ENCODE data around the gene TBC1D22A.

The TBC1D22A gene

DNA sequence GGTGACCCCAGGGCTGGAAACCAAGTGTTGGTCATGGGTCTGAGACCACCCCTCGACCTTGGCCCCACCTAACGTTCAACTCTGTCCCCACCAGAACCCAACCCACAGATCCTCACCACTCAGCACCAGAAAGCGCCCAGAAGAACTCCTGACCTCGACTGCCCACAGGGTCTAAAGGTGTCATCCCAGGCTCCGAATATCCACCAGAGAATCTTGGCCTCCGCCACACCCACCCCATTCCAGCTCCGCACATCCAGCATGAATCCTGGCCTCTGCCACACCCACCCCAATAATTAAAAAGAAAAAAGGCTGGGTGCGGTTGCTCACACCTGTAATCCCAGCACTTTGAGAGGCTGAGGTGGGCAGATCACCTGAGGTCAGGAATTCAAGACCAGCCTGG is 25.7 kb upstream of the TBC1D22A start:
- DNase-seq (ENCODE audit: extremely low spot score, insufficient read length, low read depth), result no peak
- FAIRE-seq, result no peak

DNA sequence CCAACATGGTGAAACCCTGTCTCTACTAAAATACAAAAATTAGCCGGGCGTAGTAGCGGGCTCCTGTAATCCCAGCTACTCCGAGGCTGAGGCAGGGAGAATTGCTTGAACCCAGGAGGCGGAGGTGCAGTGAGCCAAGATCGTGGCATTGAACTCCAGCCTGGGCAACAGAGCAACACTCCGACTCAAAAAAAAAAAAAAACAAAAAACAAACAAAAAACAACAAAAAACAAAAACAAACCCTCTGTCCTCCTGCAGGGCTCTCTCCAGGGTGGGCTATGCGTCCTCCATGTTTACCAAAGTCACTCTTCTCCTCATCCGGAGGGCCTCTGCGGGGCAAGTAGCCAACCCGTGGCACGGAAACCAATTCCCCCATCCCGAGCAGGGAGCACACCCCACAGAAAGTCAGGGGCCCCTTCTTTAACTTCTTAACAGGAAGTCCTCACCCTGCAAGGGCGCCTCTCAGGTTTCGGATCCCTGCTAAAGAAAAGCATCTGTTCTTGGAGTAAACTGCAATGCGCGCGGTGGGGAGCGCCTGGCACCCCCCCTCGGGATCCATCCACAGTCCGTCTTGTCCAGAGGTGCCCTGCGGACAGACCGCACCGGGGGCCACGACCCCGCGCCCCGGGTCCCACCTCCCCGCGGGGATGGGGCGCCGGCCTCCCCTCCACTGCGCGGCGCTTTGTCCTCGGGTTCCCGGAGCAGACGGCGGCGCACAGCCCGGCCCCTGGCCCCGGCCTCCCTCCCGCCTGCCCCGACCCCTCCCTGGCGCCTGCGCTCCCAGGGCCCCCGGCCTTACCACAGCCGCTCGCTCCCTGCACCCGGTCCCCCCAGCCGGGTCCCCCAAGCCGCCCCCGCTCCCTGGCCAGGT is 25.1 kb upstream of the TBC1D22A start:
- FAIRE-seq (peak; percentile 81), DNase-seq (ENCODE audit: extremely low spot score, insufficient read length, low read depth) (no peak)

DNA sequence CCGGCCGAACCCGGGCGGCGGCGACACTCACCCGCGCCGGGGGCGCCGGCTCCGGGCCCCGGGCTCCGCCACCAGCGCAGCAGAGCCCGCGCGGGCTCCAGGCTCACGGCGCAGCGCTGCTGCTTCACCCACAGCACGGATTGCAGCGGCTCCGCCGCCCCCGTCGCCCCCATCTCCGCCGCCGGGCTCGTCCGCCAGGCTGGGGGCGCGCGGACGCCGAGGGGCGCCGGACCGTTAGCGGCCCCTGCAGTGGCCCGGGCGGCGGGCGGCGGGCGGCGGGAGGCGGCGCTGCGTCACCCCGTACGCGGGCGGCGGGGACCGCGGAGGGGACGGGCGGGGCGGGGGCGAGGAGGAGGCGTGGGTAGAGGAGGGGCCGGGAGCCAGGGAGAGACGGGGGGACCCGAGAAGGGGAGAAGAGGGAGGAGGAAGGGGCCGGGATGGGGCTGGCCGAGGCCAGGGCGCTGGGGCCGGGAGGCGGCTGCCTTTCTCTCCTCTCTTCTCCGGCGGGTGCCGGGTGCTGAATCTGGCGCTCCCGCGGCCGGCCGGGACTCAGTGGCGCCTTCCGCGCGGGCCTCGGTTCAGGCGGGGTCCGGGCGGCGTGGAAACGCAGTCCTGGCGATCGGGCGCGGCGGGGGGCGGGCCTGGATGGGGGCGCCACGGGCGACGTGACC is 24.3 kb upstream of the TBC1D22A start, which contains the start of gene CERK:
Gene CERK, minus strand, starts transcription at position 277 of the 671 bp plus-strand sequence. Its CDS starts 104 bp downstream, at position 173.
- DNase-seq (ENCODE audit: extremely low spot score, insufficient read length, low read depth), result peak; percentile 54
- FAIRE-seq, result no peak

DNA sequence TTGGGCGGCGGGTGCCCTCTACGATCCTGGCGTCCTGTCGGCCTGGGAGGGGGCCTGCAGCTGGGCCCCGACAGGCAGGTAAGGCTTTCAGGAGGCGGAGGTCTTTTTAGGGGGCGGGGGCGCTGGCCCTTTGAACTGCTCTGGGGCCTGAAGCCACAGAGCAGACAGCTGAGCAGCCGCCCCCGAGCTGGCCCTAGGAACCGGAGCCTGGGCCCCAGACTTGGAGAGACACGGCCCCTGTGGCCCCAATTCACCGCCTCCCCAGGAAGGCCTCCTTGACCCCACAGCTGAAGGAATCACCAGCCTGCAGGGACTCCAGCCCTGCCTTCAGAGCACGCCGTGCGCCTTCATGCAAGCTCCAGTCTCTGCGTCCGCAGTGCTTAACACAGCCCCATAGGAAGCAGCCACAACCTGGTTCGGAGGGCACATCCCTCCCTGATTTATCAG is 23.8 kb upstream of the TBC1D22A start:
- no peak for FAIRE-seq
- DNase-seq (ENCODE audit: extremely low spot score, insufficient read length, low read depth), result no peak

DNA sequence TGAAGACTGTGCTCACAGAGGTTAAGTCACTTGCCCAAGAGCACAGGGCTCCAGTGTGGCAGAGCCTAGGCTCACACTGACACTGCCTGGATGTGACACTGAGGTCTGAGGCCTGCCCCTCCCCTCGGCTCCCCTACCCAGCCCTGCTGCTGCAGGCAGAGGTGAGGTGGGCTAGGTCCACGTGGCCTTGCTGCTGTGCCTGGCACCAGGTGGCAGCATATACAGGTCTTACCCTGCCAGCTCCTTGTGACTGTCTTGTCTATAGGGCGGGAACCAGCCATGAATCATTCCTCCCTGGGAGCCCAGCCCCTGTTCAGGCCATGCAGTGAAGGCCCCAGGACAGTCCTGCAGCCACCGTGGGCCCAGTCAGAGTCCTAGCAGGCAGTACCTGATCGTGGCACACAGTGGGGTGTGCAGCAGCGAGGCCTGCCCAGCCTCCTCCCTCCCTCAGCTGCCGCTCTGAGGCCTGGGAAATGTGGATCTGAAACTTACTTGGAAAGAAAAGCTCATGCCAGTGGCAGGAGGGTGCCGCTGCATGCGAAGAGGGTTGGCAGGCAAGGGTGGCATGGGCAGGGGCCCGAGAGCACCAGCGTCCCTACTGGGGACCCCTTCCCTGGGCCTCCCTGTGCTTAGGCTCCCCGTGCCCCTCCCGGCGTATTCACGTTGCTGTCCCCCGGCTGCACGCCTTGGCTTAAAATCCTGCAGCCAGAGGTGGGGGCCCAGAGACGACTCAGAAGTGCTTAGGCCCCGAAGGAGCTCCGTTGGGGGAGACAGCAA is 23.2 kb upstream of the TBC1D22A start:
- FAIRE-seq, result peak; percentile 71
- DNase-seq (ENCODE audit: extremely low spot score, insufficient read length, low read depth), result no peak

DNA sequence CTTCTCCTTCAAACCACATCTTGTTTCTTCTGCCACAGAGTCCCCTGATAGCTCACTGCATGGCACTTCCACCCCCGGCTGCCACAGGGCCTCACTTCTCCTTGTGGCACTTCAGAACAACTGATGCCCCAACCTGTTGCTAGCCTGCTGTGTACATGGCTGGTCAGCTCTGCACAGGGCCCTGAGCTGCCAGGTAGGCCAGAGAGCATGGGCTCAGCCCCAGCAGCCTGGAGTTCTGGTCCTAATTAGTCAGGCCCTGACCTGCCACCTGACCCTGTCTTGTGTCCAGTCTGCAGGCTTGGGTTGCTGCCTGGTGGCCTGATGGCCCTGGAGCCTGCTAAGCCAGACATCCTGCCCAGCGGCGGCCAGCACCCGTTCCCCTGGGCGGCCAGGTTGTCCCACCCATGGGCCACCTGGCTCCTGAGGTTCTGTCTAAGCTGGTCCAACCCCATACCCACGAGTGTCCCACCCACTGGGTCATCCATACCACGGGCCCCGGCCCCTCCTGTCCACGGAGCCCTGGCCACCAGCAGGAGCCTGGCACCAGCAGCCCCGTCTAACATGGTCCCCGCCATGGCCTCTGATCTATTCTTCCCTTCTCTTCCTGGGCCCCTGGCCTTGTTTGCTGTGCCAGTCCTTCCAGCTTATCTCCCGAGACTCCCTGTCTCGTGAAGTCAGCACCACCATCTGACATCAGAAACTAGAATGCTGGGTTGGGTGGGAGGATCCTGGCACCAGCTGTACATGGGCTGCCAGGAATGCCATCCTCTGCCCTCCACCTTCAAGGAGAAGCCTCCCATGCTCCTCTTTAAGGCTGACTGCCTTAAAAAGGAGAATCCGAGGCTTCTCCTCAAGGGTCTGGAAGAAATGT is 21.3 kb upstream of the TBC1D22A start:
- no peak for FAIRE-seq
- no peak for DNase-seq (ENCODE audit: extremely low spot score, insufficient read length, low read depth)

DNA sequence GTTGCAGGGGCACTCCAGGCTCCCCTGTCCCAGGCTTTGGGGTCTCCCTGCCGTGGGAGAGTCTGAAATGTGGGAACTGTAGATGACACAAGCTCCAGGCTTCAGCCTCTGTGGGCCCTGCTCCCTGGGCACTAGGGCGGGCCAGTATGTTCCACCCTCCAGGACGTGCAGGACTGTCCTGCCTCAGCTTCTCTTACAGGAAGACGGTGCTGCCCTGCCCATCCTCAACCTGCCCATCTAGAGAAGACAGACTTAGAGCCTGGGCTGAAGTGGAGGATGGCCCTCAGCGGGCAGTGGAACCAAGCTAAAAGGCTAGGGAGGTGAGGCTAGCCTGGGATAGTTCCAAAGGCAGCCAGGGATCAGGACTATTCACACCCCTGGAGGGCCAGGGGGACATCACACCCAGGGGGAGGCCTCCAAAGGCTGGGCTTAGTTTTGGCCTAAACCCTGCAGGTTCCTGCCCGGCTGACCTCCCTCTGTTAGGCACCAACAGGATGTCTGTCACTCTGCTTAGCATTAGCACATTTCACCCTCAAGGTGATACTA is 20.4 kb upstream of the TBC1D22A start:
- no peak for FAIRE-seq

DNA sequence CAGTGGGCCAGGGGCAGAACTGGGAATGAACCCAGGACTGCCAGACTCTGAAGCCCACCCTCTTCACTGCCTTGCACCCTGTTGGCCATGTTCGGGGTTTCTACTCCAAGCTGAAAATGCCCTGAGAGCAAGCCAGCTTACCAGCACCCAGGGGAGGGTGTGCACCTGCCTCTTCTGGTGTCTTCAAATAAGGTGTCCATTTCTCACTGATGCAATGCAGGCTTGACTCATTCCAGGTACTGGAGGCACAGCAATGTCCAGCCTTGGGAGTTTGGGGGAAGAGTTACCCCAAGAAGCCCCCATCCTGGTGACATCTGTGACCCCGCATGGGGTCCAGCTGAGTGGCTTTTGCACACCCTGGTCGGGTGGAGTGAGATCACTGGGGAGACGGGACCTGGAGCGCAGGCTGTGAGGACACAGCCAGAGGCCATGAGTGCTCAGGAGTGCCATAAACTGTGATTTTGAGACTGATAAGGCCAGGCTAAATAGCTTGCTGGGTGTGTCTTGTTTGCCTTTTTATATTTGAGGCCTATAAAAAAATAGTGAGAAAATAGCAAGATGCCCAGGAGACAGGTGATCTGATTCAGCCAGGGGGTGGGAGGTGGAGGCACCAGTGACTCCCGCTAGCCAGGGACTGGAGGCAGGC is 19.8 kb upstream of the TBC1D22A start:
- no peak for DNase-seq (ENCODE audit: extremely low spot score, insufficient read length, low read depth)
- no peak for FAIRE-seq

More for the DNA sequence above, 20.4 kb upstream of the TBC1D22A start:
- no peak for DNase-seq (ENCODE audit: extremely low spot score, insufficient read length, low read depth)

DNA sequence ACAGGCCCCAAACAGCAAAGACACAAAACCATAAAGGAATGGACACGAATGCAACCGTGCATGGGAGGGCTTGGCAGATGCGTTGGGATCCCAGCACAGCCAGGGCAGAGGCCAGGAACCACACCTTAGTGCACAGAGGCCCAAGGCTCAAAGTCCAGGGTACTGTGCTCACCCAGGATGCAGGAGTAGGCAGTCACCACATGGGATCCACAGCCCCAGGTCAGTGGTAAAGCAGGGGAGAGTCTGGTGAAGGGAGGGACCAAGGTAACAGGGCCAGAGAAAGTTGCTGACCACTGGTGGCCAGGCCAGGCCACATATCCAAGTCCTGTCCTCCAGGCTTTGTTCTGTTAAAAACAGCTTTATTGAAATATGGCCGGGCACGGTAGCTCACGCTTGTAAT is 17.9 kb upstream of the TBC1D22A start:
- FAIRE-seq (no peak), DNase-seq (ENCODE audit: extremely low spot score, insufficient read length, low read depth) (no peak)

DNA sequence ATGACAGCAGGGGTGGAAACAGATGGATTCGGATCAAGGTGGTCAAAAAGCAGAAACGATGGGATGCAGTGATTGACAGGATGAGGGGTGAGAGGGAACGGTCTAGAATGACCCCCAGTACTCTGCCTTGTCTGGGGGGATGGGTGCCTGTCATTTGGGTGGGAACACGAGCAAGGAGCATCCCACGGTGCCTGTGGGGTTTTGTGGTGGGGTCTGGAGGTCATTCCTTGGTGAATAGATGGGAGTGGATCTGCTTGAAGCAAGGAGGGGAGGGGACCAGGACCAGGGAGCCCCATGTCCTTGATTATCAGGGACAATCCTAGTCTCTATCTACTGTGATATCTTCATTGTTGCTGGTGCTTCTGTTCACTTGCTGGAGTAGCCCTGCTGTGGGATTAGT is 16.3 kb upstream of the TBC1D22A start:
- DNase-seq (ENCODE audit: extremely low spot score, insufficient read length, low read depth) (no peak), FAIRE-seq (no peak)

DNA sequence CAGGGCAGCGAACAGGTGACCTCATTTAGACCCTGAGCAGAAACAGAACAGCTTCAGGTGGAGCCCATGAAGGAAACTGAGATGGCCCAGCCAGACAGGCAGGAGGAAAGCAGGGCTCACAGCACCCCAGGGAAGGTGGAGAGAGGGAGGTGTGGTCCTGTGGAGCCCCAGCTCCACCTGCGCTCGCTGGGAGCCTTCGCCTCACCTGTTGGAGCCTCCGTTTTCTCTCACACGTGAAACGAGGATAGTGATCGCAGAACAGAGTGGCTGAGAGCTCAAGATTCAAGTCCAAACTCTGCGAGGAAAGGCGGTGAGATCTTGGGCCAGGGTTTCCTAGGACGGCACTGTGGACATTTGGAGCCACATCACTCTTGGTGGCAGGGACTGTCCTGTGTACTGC is 15.8 kb upstream of the TBC1D22A start:
- FAIRE-seq (no peak), DNase-seq (ENCODE audit: extremely low spot score, insufficient read length, low read depth) (no peak)

DNA sequence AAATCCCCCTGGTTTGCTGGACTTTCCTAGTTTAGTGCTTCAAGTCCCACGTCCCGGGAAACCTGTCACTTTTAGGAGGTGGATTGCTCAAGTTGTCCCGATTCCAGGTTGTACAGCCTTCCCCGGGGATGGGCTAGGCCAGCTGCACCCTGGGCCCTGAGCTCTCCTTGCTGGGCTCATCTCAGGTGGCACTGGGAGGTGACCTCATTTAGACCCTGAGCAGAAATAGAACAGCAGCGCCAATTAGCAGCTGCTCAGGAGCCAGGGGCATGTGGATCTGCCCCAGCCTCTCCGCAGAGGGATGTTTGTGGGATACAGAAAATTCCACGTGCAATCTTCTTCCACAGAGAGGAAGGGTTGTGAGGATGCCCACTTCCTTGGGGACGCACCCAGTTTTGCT is 14.8 kb upstream of the TBC1D22A start:
- FAIRE-seq (no peak), DNase-seq (ENCODE audit: extremely low spot score, insufficient read length, low read depth) (no peak)

DNA sequence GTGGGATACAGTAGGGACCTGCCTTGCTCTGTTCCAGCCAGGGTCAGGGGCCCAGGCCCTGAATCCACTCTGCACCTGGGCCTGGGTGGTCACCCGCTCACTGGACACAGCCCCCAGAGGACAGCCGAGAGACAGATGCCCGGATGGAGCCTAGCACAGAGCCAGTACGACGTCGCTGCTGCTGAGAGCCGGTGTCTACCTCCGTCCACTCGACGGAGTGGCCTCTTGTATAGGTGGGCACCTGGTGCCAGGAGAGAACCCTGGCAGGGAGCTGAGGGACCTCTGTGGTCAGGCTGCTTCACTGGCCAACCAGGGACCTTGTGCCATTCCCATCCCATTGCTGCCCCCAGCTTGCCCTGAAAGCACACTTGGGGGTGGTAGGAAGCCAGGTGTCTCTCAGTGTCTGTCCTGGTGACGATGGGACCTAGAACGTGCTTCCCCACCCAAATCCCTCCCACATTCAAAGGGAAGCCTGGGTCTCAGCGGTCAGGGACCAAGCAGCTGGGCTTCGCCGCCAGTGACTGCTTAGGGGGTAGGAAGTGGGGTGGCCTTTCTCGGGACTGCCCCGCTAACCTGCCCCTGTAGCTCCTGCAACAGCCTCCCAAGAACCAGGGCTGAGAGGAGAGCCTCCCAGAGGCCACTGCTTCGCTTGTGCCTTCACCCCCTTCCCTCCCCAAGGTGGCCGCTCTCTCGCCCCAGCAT is 14.1 kb upstream of the TBC1D22A start:
- no peak for FAIRE-seq
- DNase-seq (ENCODE audit: extremely low spot score, insufficient read length, low read depth), result no peak

DNA sequence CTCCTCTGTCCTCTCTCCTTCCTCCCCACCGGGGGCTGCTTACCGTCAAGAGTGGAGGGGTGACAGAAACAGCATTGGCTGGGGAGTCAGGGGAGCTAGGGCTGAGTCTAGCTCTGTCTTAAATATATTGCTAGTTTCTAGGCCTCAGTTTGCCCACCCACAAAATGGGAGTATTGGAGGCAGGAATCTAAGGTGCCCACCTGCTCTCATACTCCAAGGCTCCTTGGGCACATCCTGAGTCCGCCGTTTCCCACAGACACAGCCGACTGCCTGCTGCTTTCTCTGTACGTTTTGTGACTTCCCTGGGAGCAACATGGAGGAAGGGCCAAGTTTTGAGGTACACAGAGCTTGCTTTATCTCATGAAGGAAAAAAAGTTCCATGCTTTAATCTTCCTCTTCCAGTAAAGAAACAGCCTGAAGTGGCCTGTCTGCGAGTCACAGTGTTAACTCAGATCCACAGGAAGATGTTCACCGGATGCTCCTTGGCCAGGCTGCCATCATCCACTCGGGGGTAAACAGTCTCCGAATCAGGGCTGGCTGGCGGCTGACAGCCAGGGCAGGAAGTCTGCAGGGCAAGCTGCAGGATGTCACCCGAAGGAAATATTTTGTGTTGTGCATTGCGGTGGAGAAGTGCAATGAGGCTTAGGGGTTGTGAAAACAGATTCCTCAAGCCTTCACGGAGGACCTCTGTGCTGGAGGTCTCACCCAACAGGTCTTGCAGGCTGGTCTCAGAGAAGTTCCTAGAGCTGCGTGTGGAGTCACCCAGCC is 13.4 kb upstream of the TBC1D22A start:
- DNase-seq (ENCODE audit: extremely low spot score, insufficient read length, low read depth) (no peak), FAIRE-seq (no peak)

DNA sequence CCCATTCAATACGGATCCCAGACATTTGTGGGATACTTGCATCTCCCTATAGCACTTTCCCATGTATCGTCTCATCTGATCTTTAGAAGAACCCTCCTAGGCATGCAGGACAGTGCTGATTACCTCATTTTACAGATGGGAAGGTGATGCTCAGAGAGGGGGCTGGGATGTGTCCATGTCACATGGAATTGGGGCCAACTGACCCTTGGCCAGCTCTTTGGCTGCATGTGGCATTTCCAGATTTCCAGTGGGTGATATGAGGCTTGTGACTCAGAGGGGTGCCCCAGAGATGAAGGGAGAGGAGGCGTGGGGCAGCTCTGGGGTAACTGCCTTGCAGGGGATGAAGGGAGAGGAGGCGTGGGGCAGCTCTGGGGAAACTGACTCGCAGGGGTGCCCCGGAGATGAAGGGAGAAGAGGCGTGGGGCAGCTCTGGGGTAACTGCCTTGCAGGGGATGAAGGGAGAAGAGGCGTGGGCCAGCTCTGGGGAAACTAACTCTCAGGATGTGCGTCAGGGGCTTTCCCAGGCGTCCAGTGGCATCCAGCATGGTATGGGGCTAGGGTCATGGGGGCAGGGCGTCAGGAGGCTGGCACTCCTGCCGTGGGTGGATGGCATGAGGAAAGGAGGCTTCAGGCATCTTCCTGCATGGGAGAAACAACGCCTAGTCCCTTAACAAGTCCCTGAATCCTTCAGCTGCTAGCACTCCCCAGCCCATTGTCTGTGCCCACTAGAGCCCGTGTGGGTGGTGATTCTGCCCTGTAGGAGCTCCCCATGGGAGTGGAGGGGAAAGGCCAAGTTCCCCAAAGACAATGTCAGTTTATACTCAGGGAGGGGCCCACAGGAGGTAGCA is 12.5 kb upstream of the TBC1D22A start:
- DNase-seq (ENCODE audit: extremely low spot score, insufficient read length, low read depth) (no peak), FAIRE-seq (no peak)

DNA sequence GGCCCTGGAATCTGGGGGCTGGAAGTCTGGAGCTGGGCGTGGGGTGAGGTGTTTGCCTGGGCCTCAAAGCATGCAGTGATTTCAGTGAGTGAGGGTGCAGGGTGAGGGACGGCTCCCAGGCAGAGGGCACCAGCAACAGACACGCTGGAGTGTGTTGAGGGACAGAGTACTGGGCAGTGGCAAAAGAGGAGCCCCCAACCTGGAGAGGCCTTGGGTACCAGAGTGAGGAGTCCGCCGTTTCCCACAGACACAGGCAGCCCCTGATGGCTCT is 12.0 kb upstream of the TBC1D22A start:
- DNase-seq (ENCODE audit: extremely low spot score, insufficient read length, low read depth), result no peak
- no peak for FAIRE-seq

DNA sequence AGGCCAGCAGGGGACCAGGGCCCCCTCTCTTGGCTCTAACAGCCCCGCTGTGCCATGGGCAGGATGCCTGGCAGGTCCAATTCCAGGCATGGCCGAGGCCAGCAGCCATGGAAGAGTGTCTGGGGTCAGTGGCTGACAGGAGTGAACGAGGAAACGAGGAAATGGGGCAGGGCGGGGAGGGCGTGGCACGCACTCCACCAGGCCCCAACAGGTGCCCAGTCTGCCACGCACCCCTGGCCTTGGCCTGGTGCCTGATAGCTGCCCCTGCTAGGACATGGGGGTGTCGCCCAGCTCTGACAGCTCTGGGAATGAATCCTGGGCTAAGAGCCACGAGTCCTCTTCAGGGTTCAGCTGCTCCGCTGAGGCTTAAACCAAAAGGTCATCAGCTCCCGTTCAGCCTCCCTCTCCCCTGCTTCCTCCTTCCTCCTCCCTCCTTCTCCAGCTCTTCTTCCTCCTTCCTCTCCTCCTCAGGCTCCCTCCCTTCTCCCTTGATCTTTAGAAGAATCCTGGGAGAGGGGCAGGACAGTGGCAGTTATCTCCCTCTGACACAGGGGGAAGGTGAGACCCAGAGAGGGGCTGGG is 11.5 kb upstream of the TBC1D22A start:
- FAIRE-seq (no peak), DNase-seq (ENCODE audit: extremely low spot score, insufficient read length, low read depth) (no peak)
